Mesenchymal stem cell (in vitro differentiated cells and primary cell): Measurements from ENCODE around the gene SRMS.

ENCODE experiments used
- DNase-seq: peaks from one replicate; pipeline ENCODE4 v3.0.0-alpha.2; 2013
- H2AFZ ChIP-seq: one replicate; pipeline ENCODE4 v1.6.1; 2013; ENCODE audit warnings: low read depth, mild to moderate bottlenecking, control low read depth, inconsistent platforms, low read length, moderate library complexity
- H2AK5ac ChIP-seq: 2 replicates; pipeline ENCODE4 v1.6.1; 2013; ENCODE audit warnings: low read length, moderate library complexity, mild to moderate bottlenecking, inconsistent platforms; ENCODE audit not compliant: severe bottlenecking
- H2BK120ac ChIP-seq: one replicate; pipeline ENCODE4 v1.6.1; 2013; ENCODE audit warnings: low read depth, mild to moderate bottlenecking, inconsistent platforms, low read length, moderate library complexity
- H2BK12ac ChIP-seq, 2 experiments: one replicate each; pipeline ENCODE4 v1.6.1; 2013; ENCODE audit warnings: inconsistent platforms in 2 of 2, low read length in 2 of 2, mild to moderate bottlenecking in 2 of 2, moderate library complexity in 2 of 2, control low read depth in 1 of 2
- H2BK15ac ChIP-seq: one replicate; pipeline ENCODE4 v1.6.1; 2013; ENCODE audit warnings: mild to moderate bottlenecking, low read depth, inconsistent platforms; ENCODE audit not compliant: poor library complexity, severe bottlenecking
- H2BK5ac ChIP-seq: 2 replicates; pipeline ENCODE4 v1.6.1; 2013; ENCODE audit warnings: low read depth, mild to moderate bottlenecking, low read length, control low read depth, inconsistent platforms; ENCODE audit not compliant: poor library complexity, severe bottlenecking
- H3K14ac ChIP-seq, 2 experiments: one replicate each; pipeline ENCODE4 v1.6.1; 2013; ENCODE audit warnings: inconsistent platforms in 2 of 2, low read length in 2 of 2, control low read depth in 1 of 2, mild to moderate bottlenecking in 1 of 2, moderate library complexity in 1 of 2
- H3K18ac ChIP-seq, 2 experiments: one replicate each; pipeline ENCODE4 v1.6.1; 2013; ENCODE audit warnings: inconsistent platforms in 2 of 2, low read length in 2 of 2, control low read depth in 1 of 2, low read depth in 1 of 2, mild to moderate bottlenecking in 1 of 2
- H3K23ac ChIP-seq, 2 experiments: one replicate each; pipeline ENCODE4 v1.6.1; 2013; ENCODE audit warnings: inconsistent platforms in 2 of 2, low read length in 2 of 2, mild to moderate bottlenecking in 2 of 2, moderate library complexity in 2 of 2, control low read depth in 1 of 2
- H3K27ac ChIP-seq: 2 replicates; pipeline ENCODE4 v1.5.1; 2013; ENCODE audit warnings: mild to moderate bottlenecking, moderate library complexity, low read length, control low read depth, inconsistent platforms; ENCODE audit not compliant: poor library complexity, severe bottlenecking
- H3K27me3 ChIP-seq, 2 experiments: 2 replicates each; pipeline versions ENCODE4 v1.6.1 to v1.7.0; 2013; ENCODE audit warnings: low read length in 2 of 2, mild to moderate bottlenecking in 2 of 2, moderate library complexity in 2 of 2, control low read depth in 1 of 2, inconsistent platforms in 1 of 2; ENCODE audit not compliant: control insufficient read depth in 1 of 2, insufficient read depth in 1 of 2
- H3K36me3 ChIP-seq, 2 experiments: 2 replicates each; pipeline versions ENCODE4 v1.6.1 to v1.7.0; 2013; ENCODE audit warnings: low read length in 2 of 2, control low read depth in 1 of 2, inconsistent platforms in 1 of 2, low read depth in 1 of 2, mild to moderate bottlenecking in 1 of 2; ENCODE audit not compliant: insufficient read depth in 2 of 2, control insufficient read depth in 1 of 2
- H3K4ac ChIP-seq, 2 experiments: one replicate each; pipeline ENCODE4 v1.6.1; 2013; ENCODE audit warnings: inconsistent platforms in 2 of 2, low read length in 2 of 2, mild to moderate bottlenecking in 2 of 2, moderate library complexity in 2 of 2, control low read depth in 1 of 2, low read depth in 1 of 2
- H3K4me1 ChIP-seq: 2 replicates; pipeline ENCODE4 v1.6.1; 2013; ENCODE audit warnings: low read depth, low read length, control low read depth; ENCODE audit not compliant: control insufficient read depth, insufficient read depth
- H3K4me2 ChIP-seq: 2 replicates; pipeline ENCODE4 v1.6.1; 2013; ENCODE audit warnings: low read length, mild to moderate bottlenecking, inconsistent platforms; ENCODE audit not compliant: poor library complexity, severe bottlenecking
- H3K4me3 ChIP-seq, 2 experiments: 2 replicates each; pipeline versions ENCODE4 v1.5.1 to v1.7.0; 2013; ENCODE audit warnings: low read length in 2 of 2, mild to moderate bottlenecking in 2 of 2, control low read depth in 1 of 2, low read depth in 1 of 2; ENCODE audit not compliant: insufficient read depth in 1 of 2
- H3K79me1 ChIP-seq: replicated peaks from 2 replicates; pipeline ENCODE4 v1.6.1; 2013; ENCODE audit warnings: mild to moderate bottlenecking, control low read depth, low read length, inconsistent platforms; ENCODE audit not compliant: poor library complexity, severe bottlenecking
- H3K9ac ChIP-seq: 2 replicates; pipeline ENCODE4 v1.7.0; 2013; ENCODE audit warnings: mild to moderate bottlenecking, low read length, moderate library complexity
- H3K9me3 ChIP-seq: 2 replicates; pipeline ENCODE4 v1.7.0; 2013; ENCODE audit warnings: mild to moderate bottlenecking, low read length; ENCODE audit not compliant: control insufficient read depth
- H4K8ac ChIP-seq: one replicate; pipeline ENCODE4 v1.6.1; 2013; ENCODE audit warnings: inconsistent platforms, mild to moderate bottlenecking, low read length, moderate library complexity
- H4K91ac ChIP-seq: one replicate; pipeline ENCODE4 v1.6.1; 2013; ENCODE audit warnings: mild to moderate bottlenecking, low read length, inconsistent platforms
- WGBS: methylation state at CpG from one replicate; pipeline ENCODE4 v1.1.7; 2013; ENCODE audit warnings: mixed read lengths; 5-methylcytosine and 5-hydroxymethylcytosine counted together

The SRMS gene

DNA sequence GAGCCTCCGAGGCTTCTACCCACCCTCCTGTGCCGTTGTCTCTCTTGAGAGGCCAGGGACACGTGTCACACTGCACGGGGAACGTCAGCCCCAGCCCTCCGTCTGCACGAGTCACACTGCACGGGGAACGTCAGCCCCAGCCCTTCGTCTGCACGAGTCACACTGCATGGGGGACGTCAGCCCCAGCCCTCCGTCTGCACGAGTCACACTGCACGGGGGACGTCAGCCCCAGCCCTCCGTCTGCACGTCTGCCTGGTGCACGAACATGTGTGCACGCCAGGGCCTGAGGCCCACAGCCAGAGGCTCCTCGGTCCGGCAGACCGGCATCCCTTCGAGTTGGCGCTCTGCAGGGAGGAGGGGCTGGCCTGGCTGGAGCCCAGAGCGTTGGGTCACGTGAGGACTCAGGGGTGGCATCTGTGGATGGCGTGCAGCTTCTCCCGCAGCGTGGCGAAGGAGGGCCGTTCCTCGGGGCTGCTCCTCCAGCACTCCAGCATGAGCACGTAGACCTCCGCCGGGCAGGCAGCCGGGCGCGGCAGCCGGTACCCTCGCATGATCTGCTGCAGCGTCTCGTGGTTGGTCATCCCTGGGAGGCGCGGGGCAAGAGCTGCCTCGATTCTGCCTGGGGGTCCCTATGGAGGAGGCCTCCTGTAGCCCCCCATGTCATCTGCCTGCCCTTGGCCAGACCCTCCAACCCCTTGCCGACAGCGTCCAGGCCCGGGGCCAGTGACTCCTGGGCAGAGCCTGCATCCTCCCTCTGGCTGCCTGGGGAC lies 6.9 kb downstream of the SRMS start:
- Histone ChIP-seq H2AK5ac (no peak overlapping the region), H3K4ac (no peak overlapping the region), H2AFZ (peak overlapping the region; percentile 19), H3K4me3 (no peak overlapping the region), H3K27ac (no peak overlapping the region), H2BK15ac (no peak overlapping the region), H3K27me3 (peaks cover 0 to 60% of the 10 kb centered on the region in 2 experiments), H3K9ac (no peak overlapping the region), H2BK5ac (no peak overlapping the region), H3K23ac (no peak overlapping the region), H3K9me3 (no peaks in the 10 kb centered on the region), H2BK120ac (no peak overlapping the region), H2BK12ac (peak overlapping the region in 1 of 2 experiments; percentile 24), H4K8ac (no peak overlapping the region), H4K91ac (peak overlapping the region; percentile 22), H3K36me3 (no peaks in the 10 kb centered on the region), H3K18ac (no peak overlapping the region), H3K4me2 (no peak overlapping the region), H3K14ac (no peak overlapping the region), H3K4me1 (peaks cover 38% of the 10 kb centered on the region), H3K79me1 (no peaks in the 10 kb centered on the region)
- WGBS, result 68% methylated on average over 49 of the region's 49 CpGs
- DNase-seq, result peak; percentile 50

DNA sequence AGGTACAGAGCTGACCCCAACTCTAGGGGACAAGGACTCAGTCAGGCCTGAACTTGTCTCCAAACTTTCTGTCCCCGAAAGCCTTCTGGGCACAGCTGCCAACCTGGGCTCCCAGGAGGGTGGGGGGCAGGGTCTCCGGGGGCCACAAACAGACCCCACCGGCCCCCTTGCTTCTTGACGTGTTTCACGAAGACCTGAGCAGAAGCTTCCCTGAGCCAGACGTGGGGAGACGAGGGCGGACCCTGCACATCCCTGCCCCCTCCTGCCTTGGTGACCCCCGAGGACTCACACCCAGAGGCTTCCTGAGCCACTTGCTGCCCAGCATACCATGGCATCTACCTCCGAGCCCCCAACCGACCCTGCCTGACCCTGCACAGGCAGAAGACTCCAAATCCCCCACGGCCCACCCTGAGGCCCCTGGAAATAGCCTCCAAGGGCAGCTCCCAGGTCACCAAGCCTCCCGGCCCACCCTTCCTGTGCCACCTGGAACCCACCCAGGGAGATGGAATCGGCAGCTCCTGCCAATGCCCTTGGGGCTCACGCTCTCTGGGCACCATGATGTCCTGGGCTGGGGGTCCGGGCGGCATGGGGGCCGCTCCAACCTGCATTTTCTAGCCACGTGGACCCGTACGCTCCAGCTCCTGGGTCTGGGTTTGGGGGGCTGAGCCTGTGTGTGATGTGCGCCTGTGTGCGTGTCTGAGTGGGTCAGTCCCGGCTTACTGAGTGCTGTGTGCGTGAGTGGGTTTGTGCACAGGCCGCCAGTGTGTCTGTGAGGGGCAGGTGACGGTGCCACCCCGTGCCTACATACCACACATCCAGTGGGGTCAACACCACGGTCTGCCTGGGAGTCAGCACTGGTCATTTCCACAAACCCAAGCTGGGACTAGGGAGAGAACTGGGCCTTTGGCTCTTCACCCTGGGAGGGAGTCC lies 7.8 kb downstream of the SRMS start:
- peak overlapping the region; percentile 12 for H2BK15ac ChIP-seq
- H4K91ac ChIP-seq, result no peak overlapping the region
- no peak overlapping the region for H3K27ac ChIP-seq
- no peak overlapping the region for H2AK5ac ChIP-seq
- no peaks in the 10 kb centered on the region for H3K36me3 ChIP-seq
- no peak overlapping the region for H3K9ac ChIP-seq
- no peak overlapping the region for H2AFZ ChIP-seq
- H3K23ac ChIP-seq, result no peak overlapping the region
- H3K18ac ChIP-seq, result no peak overlapping the region
- H4K8ac ChIP-seq, result no peak overlapping the region
- H3K4me3 ChIP-seq, result no peak overlapping the region
- 92% methylated on average over 29 of the region's 29 CpGs for WGBS
- H3K4ac ChIP-seq, result no peak overlapping the region
- no peak for DNase-seq
- no peak overlapping the region for H2BK5ac ChIP-seq
- no peaks in the 10 kb centered on the region for H3K9me3 ChIP-seq
- peaks cover 0 to 60% of the 10 kb centered on the region in 2 experiments for H3K27me3 ChIP-seq
- H3K79me1 ChIP-seq, result no peaks in the 10 kb centered on the region
- no peak overlapping the region for H2BK12ac ChIP-seq
- H3K14ac ChIP-seq, result no peak overlapping the region
- peaks cover 45% of the 10 kb centered on the region for H3K4me1 ChIP-seq
- H2BK120ac ChIP-seq, result no peak overlapping the region
- H3K4me2 ChIP-seq, result no peak overlapping the region

- H3K79me1 ChIP-seq, result no peaks in the 10 kb centered on the region
- no peak overlapping the region for H3K4me3 ChIP-seq
- H4K91ac ChIP-seq, result no peak overlapping the region
- H3K18ac ChIP-seq, result no peak overlapping the region
- H3K9ac ChIP-seq, result no peak overlapping the region
- no peak overlapping the region for H2BK120ac ChIP-seq
- H3K4me2 ChIP-seq, result no peak overlapping the region
- H3K27ac ChIP-seq, result no peak overlapping the region
- H4K8ac ChIP-seq, result no peak overlapping the region
- no peaks in the 10 kb centered on the region for H3K36me3 ChIP-seq
- no peak overlapping the region for H3K14ac ChIP-seq
- H3K23ac ChIP-seq, result no peak overlapping the region
- 92% methylated on average over 12 of the region's 12 CpGs for WGBS
- H3K27me3 ChIP-seq, result peaks cover 0 to 60% of the 10 kb centered on the region in 2 experiments
- no peaks in the 10 kb centered on the region for H3K9me3 ChIP-seq
- no peak overlapping the region for H2BK5ac ChIP-seq
- peaks cover 48% of the 10 kb centered on the region for H3K4me1 ChIP-seq
- no peak overlapping the region for H2BK15ac ChIP-seq
- no peak for DNase-seq
- no peak overlapping the region for H2AK5ac ChIP-seq
- no peak overlapping the region for H2AFZ ChIP-seq
- H2BK12ac ChIP-seq, result no peak overlapping the region
- no peak overlapping the region for H3K4ac ChIP-seq
These were observed 8.5 kb downstream of the SRMS start for GRCh38 chr20:63539092-63539430.
